H1 (cell line): Measurements from ENCODE around the gene PRRT1. TPM values are rescaled to one million over a fixed set of nuclear protein-coding genes. Genes with fewer than 3 reads are reported as not detected.

Experiments used
- CTCF ChIA-PET: fragments of 300-600 bp; sonication (Branson Sonifier 250); formaldehyde crosslinking; loops from one replicate; lab custom pipeline; 2021; ENCODE audit not compliant: partially characterized antibody; lab: Charles Lee
- POLR2A ChIA-PET: fragments of 300-600 bp; sonication (Branson Sonifier 250); formaldehyde crosslinking; loops from one replicate; lab custom pipeline; 2021; ENCODE audit warnings: inconsistent platforms; ENCODE audit not compliant: partially characterized antibody; lab: Charles Lee
- DNase-seq, 2 experiments: peaks; one replicate each; pipeline versions ENCODE4 v3.0.0 to v3.0.0-alpha.2; 2010 to 2022; ENCODE audit warnings: low spot score in 2 of 2, low read depth in 1 of 2, mixed read lengths in 1 of 2
- FAIRE-seq: peaks from 2 replicates; lab custom pipeline; 2011; peaks lifted over from hg19 to GRCh38; lab: Jason Lieb, UNC
- H2AFZ ChIP-seq: 2 replicates; pipeline ENCODE4 v1.8.1; 2012; ENCODE audit warnings: low read length, inconsistent platforms
- H2AK5ac ChIP-seq: 2 replicates; pipeline ENCODE4 v1.6.1; 2013; ENCODE audit warnings: low read depth, low read length
- H2BK120ac ChIP-seq: replicated peaks from 2 replicates; pipeline ENCODE3; 2013; ENCODE audit warnings: low read depth, low read length, inconsistent platforms
- H2BK12ac ChIP-seq: 2 replicates; pipeline ENCODE4 v1.6.1; 2013; ENCODE audit warnings: low read depth, low read length
- H2BK15ac ChIP-seq: 2 replicates; pipeline ENCODE4 v1.6.1; 2013; ENCODE audit warnings: low read length
- H2BK20ac ChIP-seq: 2 replicates; pipeline ENCODE4 v1.6.1; 2013; ENCODE audit warnings: low read length
- H2BK5ac ChIP-seq: 2 replicates; pipeline ENCODE4 v1.6.1; 2013; ENCODE audit warnings: low read depth, low read length
- H3K14ac ChIP-seq: 2 replicates; pipeline ENCODE4 v1.6.1; 2013; ENCODE audit warnings: inconsistent platforms; ENCODE audit not compliant: insufficient read length
- H3K18ac ChIP-seq: 2 replicates; pipeline ENCODE4 v1.6.1; 2013; ENCODE audit warnings: low read length; ENCODE audit errors: extremely low read depth
- H3K23ac ChIP-seq: 2 replicates; pipeline ENCODE4 v1.6.1; 2013; ENCODE audit warnings: inconsistent platforms; ENCODE audit not compliant: insufficient read length
- H3K23me2 ChIP-seq: 2 replicates; pipeline ENCODE4 v1.6.1; 2013; ENCODE audit warnings: low read depth, low read length
- H3K27ac ChIP-seq: 2 replicates; pipeline ENCODE4 v1.6.1; 2011; ENCODE audit warnings: low read depth, low read length, inconsistent platforms
- H3K27me3 ChIP-seq, 4 experiments: replicated peaks in 1 of 4; 1 replicate in 1 of 4; 2 replicates in 3 of 4; pipeline versions ENCODE4 v1.6.1 to v1.8.1; 2011 to 2013; ENCODE audit warnings: low read length in 3 of 4, mild to moderate bottlenecking in 3 of 4, inconsistent platforms in 2 of 4, mixed read lengths in 2 of 4, moderate library complexity in 1 of 4; ENCODE audit not compliant: control insufficient read depth in 3 of 4, insufficient read depth in 3 of 4; ENCODE audit errors: extremely low read depth in 1 of 4
- H3K36me3 ChIP-seq, 4 experiments: 2 replicates each; pipeline versions ENCODE4 v1.6.1 to v1.8.1; 2011 to 2013; ENCODE audit warnings: mild to moderate bottlenecking in 4 of 4, low read length in 3 of 4, moderate library complexity in 2 of 4, control low read depth in 1 of 4, inconsistent platforms in 1 of 4; ENCODE audit not compliant: insufficient read depth in 4 of 4, control insufficient read depth in 2 of 4
- H3K4ac ChIP-seq: replicated peaks from 2 replicates; pipeline ENCODE3; 2013; ENCODE audit warnings: low read length, low read depth, mixed read lengths, inconsistent platforms; ENCODE audit not compliant: insufficient read length
- H3K4me1 ChIP-seq, 4 experiments: replicated peaks in 1 of 4; 1 replicate in 1 of 4; 2 replicates in 3 of 4; pipeline versions ENCODE4 v1.6.1 to v1.8.1; 2011 to 2013; ENCODE audit warnings: low read length in 3 of 4, inconsistent platforms in 2 of 4, mixed read lengths in 1 of 4; ENCODE audit not compliant: insufficient read depth in 4 of 4, control insufficient read depth in 3 of 4
- H3K4me2 ChIP-seq, 2 experiments: 2 replicates each; pipeline versions ENCODE4 v1.6.1 to v1.8.1; 2011 to 2013; ENCODE audit warnings: low read depth in 2 of 2, low read length in 2 of 2, control low read depth in 1 of 2, inconsistent platforms in 1 of 2, mild to moderate bottlenecking in 1 of 2; ENCODE audit not compliant: insufficient read depth in 1 of 2
- H3K4me3 ChIP-seq, 4 experiments: fragments of 200-600, 300-600 bp in 1 of 4; sonication (generic), shearing (Covaris generic), sonication (Bioruptor Twin) in 1 of 4; 2 replicates each; pipeline versions ENCODE4 v1.5.1 to v1.8.1; 2011 to 2016; ENCODE audit warnings: low read length in 4 of 4, low read depth in 3 of 4, control low read depth in 2 of 4, inconsistent platforms in 2 of 4, mild to moderate bottlenecking in 2 of 4, mixed read lengths in 1 of 4, moderate library complexity in 1 of 4; ENCODE audit not compliant: insufficient read depth in 2 of 4; ENCODE audit errors: extremely low read depth in 1 of 4
- H3K56ac ChIP-seq: replicated peaks from 2 replicates; pipeline ENCODE3; 2013; ENCODE audit warnings: low read depth, mild to moderate bottlenecking, mixed read lengths, low read length, inconsistent platforms; ENCODE audit not compliant: insufficient read length
- H3K79me1 ChIP-seq: 2 replicates; pipeline ENCODE4 v1.6.1; 2013; ENCODE audit warnings: low read depth, low read length, control low read depth
- H3K79me2 ChIP-seq, 2 experiments: 2 replicates each; pipeline versions ENCODE4 v1.6.1 to v1.8.1; 2012 to 2013; ENCODE audit warnings: low read length in 2 of 2, mild to moderate bottlenecking in 2 of 2, inconsistent platforms in 1 of 2; ENCODE audit not compliant: insufficient read depth in 2 of 2, control insufficient read depth in 1 of 2
- H3K9ac ChIP-seq, 4 experiments: replicated peaks in 1 of 4; 1 replicate in 1 of 4; 2 replicates in 3 of 4; pipeline versions ENCODE4 v1.6.1 to v1.8.1; 2011 to 2013; ENCODE audit warnings: low read depth in 3 of 4, low read length in 3 of 4, control low read depth in 2 of 4, mild to moderate bottlenecking in 2 of 4, moderate library complexity in 2 of 4, inconsistent platforms in 1 of 4; ENCODE audit errors: extremely low read depth in 1 of 4
- H3K9me3 ChIP-seq, 2 experiments: 2 replicates each; pipeline versions ENCODE4 v1.6.1 to v1.8.1; 2012 to 2013; ENCODE audit warnings: mild to moderate bottlenecking in 2 of 2, moderate library complexity in 2 of 2, control low read depth in 1 of 2, inconsistent platforms in 1 of 2, low read depth in 1 of 2, low read length in 1 of 2, mixed read lengths in 1 of 2; ENCODE audit not compliant: insufficient read depth in 2 of 2
- H4K20me1 ChIP-seq, 2 experiments: replicated peaks in 1 of 2; 2 replicates each; pipeline versions ENCODE3 to v1.8.1; 2011 to 2013; ENCODE audit warnings: inconsistent platforms in 2 of 2, low read length in 2 of 2, mild to moderate bottlenecking in 1 of 2; ENCODE audit not compliant: insufficient read depth in 2 of 2, control insufficient read depth in 1 of 2
- H4K5ac ChIP-seq: 2 replicates; pipeline ENCODE4 v1.6.1; 2013; ENCODE audit warnings: low read length, low read depth, mixed read lengths, inconsistent platforms; ENCODE audit not compliant: insufficient read length
- H4K8ac ChIP-seq: 2 replicates; pipeline ENCODE4 v1.8.0; 2013; ENCODE audit warnings: mild to moderate bottlenecking, moderate library complexity, low read length, inconsistent platforms; ENCODE audit not compliant: insufficient read depth; ENCODE audit errors: extremely low read depth
- H4K91ac ChIP-seq: replicated peaks from 2 replicates; pipeline ENCODE3; 2013; ENCODE audit warnings: low read length, mixed read lengths, inconsistent platforms; ENCODE audit not compliant: insufficient read length
- KDM1A ChIP-seq: fragments of 200-600, 300-600 bp; sonication (generic); IDR thresholded peaks from 2 replicates; pipeline ENCODE4 v1.7.1; 2016; ENCODE audit warnings: mild to moderate bottlenecking, low read length, borderline replicate concordance
- KDM5A ChIP-seq: fragments of 200-600 bp; IDR thresholded peaks from 2 replicates; pipeline ENCODE4 v1.7.1; 2012; ENCODE audit warnings: mild to moderate bottlenecking, low read length, inconsistent platforms, mixed read lengths
- POLR2A ChIP-seq, 2 experiments: IDR thresholded peaks; 1 replicate in 1 of 2; 2 replicates in 1 of 2; pipeline ENCODE4 v1.6.1; 2011; ENCODE audit warnings: low read depth in 2 of 2, low read length in 2 of 2, mild to moderate bottlenecking in 2 of 2; ENCODE audit errors: control extremely low read depth in 1 of 2
- WGBS, 2 experiments: shearing (Covaris generic) in 1 of 2; methylation state at CpG; one replicate each; pipeline versions ENCODE4 v1.1.6 to v1.1.7; 2013 to 2015; ENCODE audit warnings: low lambda C conversion rate in 2 of 2, mixed read lengths in 2 of 2, inconsistent platforms in 1 of 2, low coverage in 1 of 2, missing lambda C conversion rate in 1 of 2; ENCODE audit not compliant: insufficient replicate concordance in 2 of 2, insufficient coverage in 1 of 2, insufficient read length in 1 of 2; ENCODE audit errors: extremely low coverage in 1 of 2, missing lambda C conversion rate in 1 of 2; 5-methylcytosine and 5-hydroxymethylcytosine counted together
- polyA plus RNA-seq, 7 experiments: library from polyadenylated mRNA; depleted of rRNA in 3 of 7; stranded (reverse) in 5 of 7; unstranded in 2 of 7; fragments of >200 nt in 5 of 7; fragments of 200-250 nt in 2 of 7; gene quantifications; 1 replicate in 5 of 7; 2 replicates in 1 of 7; 4 replicates in 1 of 7; pipeline versions ENCODE4 v1.2.1 to v1.2.3, GENCODE V29; 2011 to 2013; ENCODE audit warnings: missing spikeins in 2 of 7, mixed read lengths in 2 of 7
- total RNA-seq: library from RNA; stranded (reverse); fragmentation: NEBNext Ultra II Directional; extraction: Animal tissue kit (Norgen Biotek cat#: 25700); gene quantifications from 2 replicates; pipeline ENCODE4 v1.2.1, GENCODE V29; 2021

Gene PRRT1
- total and polyA plus RNA-seq, 2 of the 8 experiments (the other 6 are each of a cell fraction or from before 2014, with no cell fraction given), result 0.71 to 2.8 TPM

- CTCF ChIA-PET, result interaction anchor here (0.9 kb wide), 1 partner anchor 64 kb away, joined by 4 read pairs; no protein-coding TSS in a partner anchor
- Histone ChIP-seq H2BK120ac (no peak overlapping the region), H3K23me2 (no peaks in the 10 kb centered on the region), H3K79me2 (no peaks in the 10 kb centered on the region), H4K8ac (no peak overlapping the region), H3K56ac (no peak overlapping the region), H4K5ac (no peak overlapping the region), H4K91ac (no peak overlapping the region), H3K36me3 (peaks cover 5 to 14% (median 6%) of the 10 kb centered on the region in 4 experiments; a peak in 4 of 8 replicates), H2AK5ac (no peak overlapping the region), H3K79me1 (no peaks in the 10 kb centered on the region), H3K4me2 (no peak overlapping the region), H4K20me1 (peaks cover 3 to 5% of the 10 kb centered on the region in 2 experiments), H2BK12ac (no peak overlapping the region), H3K14ac (no peak overlapping the region), H3K27me3 (peaks cover 0 to 9% (median 6%) of the 10 kb centered on the region in 4 experiments; a peak in 5 of 7 replicates), H3K4ac (no peak overlapping the region), H3K4me3 (no peak overlapping the region), H3K18ac (no peak overlapping the region), H2AFZ (no peak overlapping the region), H3K9me3 (no peaks in the 10 kb centered on the region), H3K4me1 (peaks cover 2 to 15% (median 9%) of the 10 kb centered on the region in 4 experiments), H2BK20ac (no peak overlapping the region), H3K9ac (no peak overlapping the region), H3K27ac (no peak overlapping the region), H2BK5ac (no peak overlapping the region), H2BK15ac (no peak overlapping the region), H3K23ac (no peak overlapping the region)
- POLR2A ChIA-PET, result interaction anchor here (1.2 to 1.5 kb wide), 2 partner anchors 25 to 36 kb away, joined by 3 read pairs; no protein-coding TSS in a partner anchor
- DNase-seq, result no peak
- WGBS, 2 experiments, result 93% methylated on average over 7 of the region's 9 CpGs; no CpG with 5 or more reads in 1 of the 2 experiments
- TF ChIP-seq KDM5A (no peak), KDM1A (no peak), POLR2A (IDR thresholded peaks at IDR 0.05; ENCODE audit: control extremely low read depth in 1 of 2, low read depth in 2 of 2, low read length in 2 of 2) (no peak)
- FAIRE-seq, result no peak
Measured at GRCh38 chr6:32112431-32112980, 39.2 kb downstream of the PRRT1 start.
